GM23338 (cell line): ENCODE results near the gene PPM1E. TPM values are rescaled to one million over a fixed set of nuclear protein-coding genes. Genes with fewer than 3 reads are reported as not detected.

Experiments used
- ATAC-seq: fragments of 200-7000 bp; cut with Tn5 transposase; 3 replicates; pipeline ENCODE4 v1.9.1; 2020
- DNase-seq: peaks from one replicate; pipeline ENCODE4 v3.0.0-alpha.2; 2015; ENCODE audit warnings: low spot score
- H2AFZ ChIP-seq: fragments of 200-600 bp; sonication (generic); 2 replicates; pipeline ENCODE4 v1.8.0; 2016; ENCODE audit warnings: antibody characterized with exemption, mild to moderate bottlenecking, moderate library complexity
- H3F3A ChIP-seq: fragments of 200-600 bp; sonication (generic); replicated peaks from 2 replicates; pipeline ENCODE4 v1.8.0; 2017; ENCODE audit warnings: antibody characterized with exemption, mixed run types, low read depth
- H3K27ac ChIP-seq: fragments of 200-600 bp; sonication (generic); 2 replicates; pipeline ENCODE4 v1.6.1; 2016; ENCODE audit warnings: low read depth
- H3K27me3 ChIP-seq: fragments of 200-600 bp; sonication (generic); 2 replicates; pipeline ENCODE4 v1.8.0; 2016; ENCODE audit warnings: mild to moderate bottlenecking, mixed run types, moderate library complexity; ENCODE audit not compliant: insufficient read depth
- H3K36me3 ChIP-seq: fragments of 200-600 bp; sonication (generic); 2 replicates; pipeline ENCODE4 v1.8.0; 2016; ENCODE audit warnings: mild to moderate bottlenecking; ENCODE audit not compliant: insufficient read depth
- H3K4me1 ChIP-seq: fragments of 200-600 bp; sonication (generic); 2 replicates; pipeline ENCODE4 v1.8.0; 2016; ENCODE audit warnings: mild to moderate bottlenecking, moderate library complexity; ENCODE audit not compliant: insufficient read depth
- H3K4me2 ChIP-seq: fragments of 200-600 bp; sonication (generic); 2 replicates; pipeline ENCODE4 v1.7.1; 2017; ENCODE audit warnings: mixed run types
- H3K4me3 ChIP-seq: fragments of 200-600 bp; sonication (generic); 2 replicates; pipeline ENCODE4 v1.6.1; 2016; ENCODE audit warnings: mixed run types
- H3K79me2 ChIP-seq: fragments of 200-600 bp; sonication (generic); replicated peaks from 2 replicates; pipeline ENCODE4 v1.8.0; 2017; ENCODE audit warnings: mild to moderate bottlenecking; ENCODE audit not compliant: insufficient read depth
- H3K9me2 ChIP-seq: fragments of 200-600 bp; sonication (generic); 2 replicates; pipeline ENCODE4 v1.8.0; 2017; ENCODE audit not compliant: insufficient read depth
- H4K20me1 ChIP-seq: fragments of 200-600 bp; sonication (generic); replicated peaks from 2 replicates; pipeline ENCODE4 v1.8.0; 2017; ENCODE audit warnings: mild to moderate bottlenecking; ENCODE audit not compliant: insufficient read depth
- H3K27ac Mint-ChIP-seq: 2 replicates; pipeline ENCODE4 v1.8.0; 2020; ENCODE audit warnings: inconsistent platforms, mild to moderate bottlenecking, moderate library complexity, mixed read lengths
- H3K27me3 Mint-ChIP-seq: 3 replicates; pipeline ENCODE4 v1.8.0; 2022; ENCODE audit warnings: low read depth, mild to moderate bottlenecking, moderate library complexity, mixed read lengths, inconsistent platforms; ENCODE audit not compliant: insufficient read depth, poor library complexity
- H3K36me3 Mint-ChIP-seq: 3 replicates; pipeline ENCODE4 v1.8.0; 2021; ENCODE audit warnings: low read depth, mild to moderate bottlenecking, inconsistent platforms, moderate library complexity, mixed read lengths
- H3K4me1 Mint-ChIP-seq: 3 replicates; pipeline ENCODE4 v1.8.0; 2020; ENCODE audit warnings: mild to moderate bottlenecking, inconsistent platforms, mixed read lengths
- H3K4me3 Mint-ChIP-seq: 3 replicates; pipeline ENCODE4 v1.8.0; 2021; ENCODE audit warnings: moderate library complexity, mild to moderate bottlenecking, inconsistent platforms, mixed read lengths
- H3K9me3 Mint-ChIP-seq: 3 replicates; pipeline ENCODE4 v1.8.0; 2020; ENCODE audit warnings: moderate library complexity, mild to moderate bottlenecking, inconsistent platforms, mixed read lengths
- CREB1 ChIP-seq: fragments of 250-450 bp; sonication (Bioruptor Pico); IDR thresholded peaks from 2 replicates; pipeline ENCODE4 v1.5.0; 2020; ENCODE audit warnings: low read depth, mild to moderate bottlenecking, moderate library complexity
- EZH2phosphoT487 ChIP-seq: fragments of 200-600 bp; sonication (generic); IDR thresholded peaks from one replicate; pipeline ENCODE4 v1.8.1; 2018; ENCODE audit warnings: antibody characterized with exemption; ENCODE audit not compliant: unreplicated experiment
- NANOG ChIP-seq: IDR thresholded peaks from 2 replicates; pipeline ENCODE4 v1.6.1; 2016; ENCODE audit warnings: antibody characterized with exemption, borderline replicate concordance
- ZNF331 ChIP-seq: fragments of 250-450 bp; sonication (Bioruptor Pico); IDR thresholded peaks from 2 replicates; pipeline ENCODE4 v1.5.0; 2020; ENCODE audit warnings: low read depth, mild to moderate bottlenecking, moderate library complexity
- polyA plus RNA-seq: library from polyadenylated mRNA; unstranded; fragments of >200 nt; fragmentation: Nextera tagmentation; extraction: Ambion mirVana; gene quantifications from 2 replicates; pipeline ENCODE4 v1.2.1, GENCODE V29; 2016
- total RNA-seq: library from RNA; depleted of rRNA; stranded (reverse); fragments of >200 nt; shearing (Covaris generic); gene quantifications from 2 replicates; pipeline ENCODE4 v1.2.3, GENCODE V29; 2014
- TF ChIP-seq, protein P1 (sequence below): IDR thresholded peaks from 2 replicates; pipeline ENCODE4 v1.6.1; 2016; ENCODE audit warnings: antibody characterized with exemption
- TF ChIP-seq, protein P2 (sequence below), 2 experiments: fragments of 200-600 bp in 1 of 2; sonication (generic) in 1 of 2; conservative IDR thresholded peaks; 2 replicates each; pipeline versions ENCODE4 v1.5.1 to v1.6.1; 2016 to 2017; ENCODE audit warnings: antibody characterized with exemption in 2 of 2, low read depth in 2 of 2, mild to moderate bottlenecking in 2 of 2, moderate library complexity in 1 of 2
- TF ChIP-seq, protein P3 (sequence below): IDR thresholded peaks from one replicate; pipeline ENCODE4 v1.6.1; 2018; ENCODE audit warnings: antibody characterized with exemption; ENCODE audit not compliant: unreplicated experiment

The PPM1E gene
- total and polyA plus RNA-seq, 2 experiments from 2014 or later, result 2.1 to 13.8 TPM

DNA sequence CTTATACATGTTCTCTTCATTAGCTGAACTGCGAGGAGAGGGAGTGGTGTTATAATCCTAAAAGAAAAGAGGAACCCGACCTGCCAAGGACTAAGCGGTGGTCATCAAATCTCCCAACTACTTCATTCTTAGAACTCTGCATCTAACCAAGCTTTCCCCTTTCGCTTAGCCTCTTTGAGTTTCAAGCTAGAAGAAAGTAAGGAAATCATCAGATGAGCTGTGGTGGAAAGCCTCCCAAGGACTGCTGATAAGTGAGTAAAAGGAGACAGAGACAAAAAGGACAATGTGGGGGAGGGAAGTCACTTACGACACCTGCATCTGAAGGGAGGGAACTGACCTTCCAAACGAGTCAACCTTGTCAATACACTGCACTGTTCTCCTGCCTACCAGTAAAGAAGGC, 229.7 kb downstream of the PPM1E start (continued):
- TF ChIP-seq, protein P1, sequence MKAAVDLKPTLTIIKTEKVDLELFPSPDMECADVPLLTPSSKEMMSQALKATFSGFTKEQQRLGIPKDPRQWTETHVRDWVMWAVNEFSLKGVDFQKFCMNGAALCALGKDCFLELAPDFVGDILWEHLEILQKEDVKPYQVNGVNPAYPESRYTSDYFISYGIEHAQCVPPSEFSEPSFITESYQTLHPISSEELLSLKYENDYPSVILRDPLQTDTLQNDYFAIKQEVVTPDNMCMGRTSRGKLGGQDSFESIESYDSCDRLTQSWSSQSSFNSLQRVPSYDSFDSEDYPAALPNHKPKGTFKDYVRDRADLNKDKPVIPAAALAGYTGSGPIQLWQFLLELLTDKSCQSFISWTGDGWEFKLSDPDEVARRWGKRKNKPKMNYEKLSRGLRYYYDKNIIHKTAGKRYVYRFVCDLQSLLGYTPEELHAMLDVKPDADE, result no peak
- TF ChIP-seq, protein P2, sequence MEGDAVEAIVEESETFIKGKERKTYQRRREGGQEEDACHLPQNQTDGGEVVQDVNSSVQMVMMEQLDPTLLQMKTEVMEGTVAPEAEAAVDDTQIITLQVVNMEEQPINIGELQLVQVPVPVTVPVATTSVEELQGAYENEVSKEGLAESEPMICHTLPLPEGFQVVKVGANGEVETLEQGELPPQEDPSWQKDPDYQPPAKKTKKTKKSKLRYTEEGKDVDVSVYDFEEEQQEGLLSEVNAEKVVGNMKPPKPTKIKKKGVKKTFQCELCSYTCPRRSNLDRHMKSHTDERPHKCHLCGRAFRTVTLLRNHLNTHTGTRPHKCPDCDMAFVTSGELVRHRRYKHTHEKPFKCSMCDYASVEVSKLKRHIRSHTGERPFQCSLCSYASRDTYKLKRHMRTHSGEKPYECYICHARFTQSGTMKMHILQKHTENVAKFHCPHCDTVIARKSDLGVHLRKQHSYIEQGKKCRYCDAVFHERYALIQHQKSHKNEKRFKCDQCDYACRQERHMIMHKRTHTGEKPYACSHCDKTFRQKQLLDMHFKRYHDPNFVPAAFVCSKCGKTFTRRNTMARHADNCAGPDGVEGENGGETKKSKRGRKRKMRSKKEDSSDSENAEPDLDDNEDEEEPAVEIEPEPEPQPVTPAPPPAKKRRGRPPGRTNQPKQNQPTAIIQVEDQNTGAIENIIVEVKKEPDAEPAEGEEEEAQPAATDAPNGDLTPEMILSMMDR (conservative IDR thresholded peaks at IDR 0.05; ENCODE audit: low read depth in 2 of 2), result no peak
- TF ChIP-seq, protein P3, sequence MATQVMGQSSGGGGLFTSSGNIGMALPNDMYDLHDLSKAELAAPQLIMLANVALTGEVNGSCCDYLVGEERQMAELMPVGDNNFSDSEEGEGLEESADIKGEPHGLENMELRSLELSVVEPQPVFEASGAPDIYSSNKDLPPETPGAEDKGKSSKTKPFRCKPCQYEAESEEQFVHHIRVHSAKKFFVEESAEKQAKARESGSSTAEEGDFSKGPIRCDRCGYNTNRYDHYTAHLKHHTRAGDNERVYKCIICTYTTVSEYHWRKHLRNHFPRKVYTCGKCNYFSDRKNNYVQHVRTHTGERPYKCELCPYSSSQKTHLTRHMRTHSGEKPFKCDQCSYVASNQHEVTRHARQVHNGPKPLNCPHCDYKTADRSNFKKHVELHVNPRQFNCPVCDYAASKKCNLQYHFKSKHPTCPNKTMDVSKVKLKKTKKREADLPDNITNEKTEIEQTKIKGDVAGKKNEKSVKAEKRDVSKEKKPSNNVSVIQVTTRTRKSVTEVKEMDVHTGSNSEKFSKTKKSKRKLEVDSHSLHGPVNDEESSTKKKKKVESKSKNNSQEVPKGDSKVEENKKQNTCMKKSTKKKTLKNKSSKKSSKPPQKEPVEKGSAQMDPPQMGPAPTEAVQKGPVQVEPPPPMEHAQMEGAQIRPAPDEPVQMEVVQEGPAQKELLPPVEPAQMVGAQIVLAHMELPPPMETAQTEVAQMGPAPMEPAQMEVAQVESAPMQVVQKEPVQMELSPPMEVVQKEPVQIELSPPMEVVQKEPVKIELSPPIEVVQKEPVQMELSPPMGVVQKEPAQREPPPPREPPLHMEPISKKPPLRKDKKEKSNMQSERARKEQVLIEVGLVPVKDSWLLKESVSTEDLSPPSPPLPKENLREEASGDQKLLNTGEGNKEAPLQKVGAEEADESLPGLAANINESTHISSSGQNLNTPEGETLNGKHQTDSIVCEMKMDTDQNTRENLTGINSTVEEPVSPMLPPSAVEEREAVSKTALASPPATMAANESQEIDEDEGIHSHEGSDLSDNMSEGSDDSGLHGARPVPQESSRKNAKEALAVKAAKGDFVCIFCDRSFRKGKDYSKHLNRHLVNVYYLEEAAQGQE, result no peak
- no peak for TF ChIP-seq EZH2phosphoT487

DNA sequence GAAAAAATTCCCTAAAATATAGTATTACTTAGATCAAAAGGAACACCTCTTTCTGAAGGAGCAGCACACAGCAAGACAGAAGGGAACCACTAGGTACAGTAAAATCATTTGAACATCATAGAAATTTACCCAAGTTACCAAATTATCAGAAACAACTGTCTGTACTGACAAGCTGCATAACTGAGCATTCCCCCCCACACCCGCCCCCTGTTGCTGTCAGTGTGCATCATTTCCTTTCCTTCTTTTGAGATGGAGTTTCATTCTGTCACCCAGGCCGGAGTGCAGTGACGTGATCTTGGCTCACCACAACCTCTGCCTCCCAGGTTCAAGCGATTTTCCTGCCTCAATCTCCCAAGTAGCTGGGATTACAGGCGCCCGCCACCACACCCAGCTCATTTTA, 230.3 kb downstream of the PPM1E start:
- Histone ChIP-seq H3K27ac (no peak overlapping the region), H3K79me2 (no peaks in the 10 kb centered on the region), H3K36me3 (no peaks in the 10 kb centered on the region), H3K9me2 (no peaks in the 10 kb centered on the region), H3F3A (no peaks in the 10 kb centered on the region; the same call in 1 of the 2 replicates), H3K4me1 (0 out of 2 replicates have a peak, but pooled peaks cover 6% of the 10 kb centered on the region), H3K4me3 (no peak overlapping the region), H4K20me1 (no peaks in the 10 kb centered on the region), H3K4me2 (no peak overlapping the region), H3K27me3 (no peaks in the 10 kb centered on the region), H2AFZ (no peak overlapping the region)
- no peak for TF ChIP-seq CREB1 (CRISPR knock-in tag)
- no peak for TF ChIP-seq EZH2phosphoT487
- ATAC-seq, result no peak
- DNase-seq, result no peak
- H3K36me3 Mint-ChIP-seq, result no peaks in the 10 kb centered on the region
- H3K4me1 Mint-ChIP-seq, result peaks cover 28% of the 10 kb centered on the region
- H3K27ac Mint-ChIP-seq, result no peak overlapping the region
- H3K27me3 Mint-ChIP-seq, result peaks cover 8% of the 10 kb centered on the region
- H3K4me3 Mint-ChIP-seq, result no peak overlapping the region
- H3K9me3 Mint-ChIP-seq, result no peaks in the 10 kb centered on the region; the same call in 2 of the 3 replicates

DNA sequence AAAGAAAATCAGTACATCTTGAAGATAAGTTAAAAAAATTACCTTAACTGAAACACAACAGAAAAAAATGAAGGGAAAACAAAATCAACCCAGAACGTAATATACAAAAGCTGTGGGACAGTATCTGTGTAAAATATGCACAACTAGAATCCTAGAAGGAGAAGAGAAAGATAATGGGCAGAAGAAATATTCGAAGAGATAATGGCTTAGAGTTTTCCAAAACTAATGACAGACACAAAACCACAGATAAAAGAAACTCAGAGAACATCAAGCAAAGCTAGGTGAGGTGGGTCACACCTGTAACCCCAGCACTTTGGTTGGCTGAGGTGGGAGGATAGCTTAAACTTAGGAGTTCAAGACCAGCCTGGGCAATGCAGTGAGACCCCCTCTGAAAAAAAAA, 234.0 kb downstream of the PPM1E start:
- Histone ChIP-seq H2AFZ (no peak overlapping the region), H3K79me2 (no peaks in the 10 kb centered on the region), H3K4me2 (no peak overlapping the region), H3K27ac (no peak overlapping the region), H4K20me1 (0 out of 2 replicates have a peak, but pooled peaks cover 3% of the 10 kb centered on the region), H3K36me3 (no peaks in the 10 kb centered on the region), H3F3A (no peaks in the 10 kb centered on the region; the same call in 1 of the 2 replicates), H3K9me2 (no peaks in the 10 kb centered on the region), H3K27me3 (no peaks in the 10 kb centered on the region), H3K4me3 (no peak overlapping the region), H3K4me1 (0 out of 2 replicates have a peak, but pooled peaks cover 6% of the 10 kb centered on the region)
- ATAC-seq (no peak), DNase-seq (no peak)
- peaks cover 2% of the 10 kb centered on the region; the same call in 1 of the 3 replicates for H3K36me3 Mint-ChIP-seq
- no peak overlapping the region for H3K4me3 Mint-ChIP-seq
- no peak overlapping the region for H3K27ac Mint-ChIP-seq
- H3K9me3 Mint-ChIP-seq, result no peaks in the 10 kb centered on the region; the same call in 2 of the 3 replicates
- H3K27me3 Mint-ChIP-seq, result peaks cover 8% of the 10 kb centered on the region
- H3K4me1 Mint-ChIP-seq, result peaks cover 38% of the 10 kb centered on the region
- TF ChIP-seq ZNF331 (no peak), NANOG (no peak)
- TF ChIP-seq, protein P3, result no peak
